DMS153 treated with DMSO at 0.1 percent for 48 hours (cell line): ENCODE data around the gene INPP5B.
"Not testable (repeated sequence)": the region's sequence is repeated elsewhere in the genome, so short reads cannot be mapped to it uniquely, and the experiment has no call there.

Experiments used
- DNase-seq: peaks from one replicate; lab custom pipeline; 2025; ENCODE audit not compliant: unreplicated experiment; lab: John Stamatoyannopoulos, UW

Gene INPP5B

GRCh38 chr1:37948166-37948565, 1.3 kb upstream of the INPP5B start:
- DNase-seq = no peak

GRCh38 chr1:37947364-37947763, 511 bp upstream of the INPP5B start:
- no peak for DNase-seq

GRCh38 chr1:37945743-37946702, 830 bp downstream of the INPP5B start:
- DNase-seq = no peak

- no peak for DNase-seq
Observed at GRCh38 chr1:37945251-37945650, 1.6 kb downstream of the INPP5B start.

GRCh38 chr1:37944816-37945215, 2.0 kb downstream of the INPP5B start:
- no peak for DNase-seq

GRCh38 chr1:37944086-37944763, 2.6 kb downstream of the INPP5B start:
- no peak for DNase-seq

- peak; percentile 79 for DNase-seq
Observed at GRCh38 chr1:37940299-37940947, 6.4 kb downstream of the INPP5B start.

GRCh38 chr1:37936760-37937159, 10.1 kb downstream of the INPP5B start:
- DNase-seq = not testable (repeated sequence)

- DNase-seq = no peak
Observed at GRCh38 chr1:37932759-37933158, 14.1 kb downstream of the INPP5B start.

- peak; percentile 99 for DNase-seq
Observed at GRCh38 chr1:37931361-37932158, 15.3 kb downstream of the INPP5B start.

GRCh38 chr1:37931102-37931360, 15.8 kb downstream of the INPP5B start:
- DNase-seq = no peak

- DNase-seq = no peak
Observed at GRCh38 chr1:37930246-37931101, 16.4 kb downstream of the INPP5B start.

- no peak for DNase-seq
Observed at GRCh38 chr1:37926038-37926924, 20.6 kb downstream of the INPP5B start.

GRCh38 chr1:37925316-37925715, 21.5 kb downstream of the INPP5B start:
- DNase-seq = no peak

GRCh38 chr1:37923551-37923889, 23.3 kb downstream of the INPP5B start:
- no peak for DNase-seq

- DNase-seq = no peak
Observed at GRCh38 chr1:37922767-37923550, 23.9 kb downstream of the INPP5B start.

GRCh38 chr1:37919277-37919676, 27.6 kb downstream of the INPP5B start:
- DNase-seq = no peak

GRCh38 chr1:37915476-37916093, 31.3 kb downstream of the INPP5B start:
- no peak for DNase-seq
